ENCODE data around the gene CADPS. TPM values are rescaled to one million over a fixed set of nuclear protein-coding genes. Genes with fewer than 3 reads are reported as not detected.

CADPS gene
- not detected for total RNA-seq

DNA sequence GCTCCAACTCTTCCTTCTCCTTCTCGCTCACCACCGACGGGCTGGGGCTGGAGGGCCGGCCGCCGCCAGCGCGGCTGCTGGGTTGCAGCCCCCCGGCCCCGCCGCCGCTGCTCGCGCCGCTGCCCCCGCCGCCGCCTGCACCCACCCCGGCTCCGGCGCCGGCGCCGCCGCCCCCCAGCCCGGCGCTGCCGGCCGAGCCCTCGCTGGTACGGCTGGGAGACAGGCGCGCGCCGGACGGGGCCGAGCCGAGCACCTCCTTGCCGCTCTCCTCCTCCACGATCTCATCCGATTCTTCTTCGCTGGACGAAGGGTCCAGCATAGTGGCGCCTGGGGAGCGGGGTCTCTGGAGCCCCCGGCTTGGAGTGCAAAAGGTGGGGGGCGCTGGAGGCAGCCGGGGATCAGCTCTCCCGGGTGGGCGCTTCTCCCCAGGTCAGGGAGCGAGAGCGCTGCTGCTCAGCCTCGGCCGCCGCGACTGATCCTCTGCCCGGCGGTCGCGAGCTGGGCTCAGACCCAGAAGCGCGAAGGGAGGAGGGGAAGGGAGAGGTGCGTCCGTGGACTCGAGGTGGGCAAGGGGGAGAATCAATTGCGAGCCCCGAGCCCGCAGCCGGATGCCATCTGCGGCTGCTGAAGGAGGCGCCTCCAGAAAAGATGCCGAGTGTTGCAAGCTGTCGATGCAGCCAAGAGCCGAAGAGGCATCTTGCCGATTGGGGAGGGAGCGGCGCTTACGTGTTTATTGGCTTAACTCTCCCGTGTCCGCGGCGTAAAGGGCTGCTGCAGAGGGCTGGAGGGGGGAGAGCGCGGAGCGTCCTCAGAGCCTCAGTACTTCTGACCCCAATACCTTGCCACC, at the start of gene CADPS:
Gene CADPS, minus strand, starts transcription at position 706 of the 847 bp plus-strand sequence. Its CDS starts 387 bp downstream, at position 319.
- H3K4me3 Mint-ChIP-seq = no peak within 1 kb of the TSS
- peak; percentile 0 for DNase-seq
- peaks cover 1% of the 10 kb centered on the region for H3K36me3 Mint-ChIP-seq
- no peaks in the 10 kb centered on the region for H3K4me1 Mint-ChIP-seq
- H3K9me3 Mint-ChIP-seq = peaks cover 7% of the 10 kb centered on the region
- H3K27ac Mint-ChIP-seq = no peak within 1 kb of the TSS
- peaks cover 52% of the 10 kb centered on the region for H3K27me3 Mint-ChIP-seq

DNA sequence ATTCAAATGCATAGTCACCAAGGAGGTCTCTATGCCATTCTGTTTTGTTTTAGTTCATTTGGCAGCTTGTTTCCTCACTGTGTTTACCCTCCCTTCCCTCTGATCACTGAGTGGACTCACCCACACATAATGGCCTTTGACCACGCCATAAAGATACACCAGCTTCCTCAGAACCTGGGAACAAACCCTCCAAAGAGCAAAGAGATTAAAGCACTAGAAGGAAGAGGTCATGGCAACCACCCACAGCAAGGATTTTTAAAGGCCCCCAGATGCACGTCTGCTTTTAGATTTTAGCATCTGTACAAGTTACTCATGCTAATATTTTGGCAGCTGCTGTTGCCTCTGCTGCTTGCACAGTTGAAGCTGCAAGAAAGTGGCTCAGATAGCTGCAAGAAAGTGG, 47.9 kb upstream of the CADPS start:
- no peak for DNase-seq
- Mint-ChIP-seq H3K4me1 (no peaks in the 10 kb centered on the region), H3K27ac (no peak overlapping the region)

DNA sequence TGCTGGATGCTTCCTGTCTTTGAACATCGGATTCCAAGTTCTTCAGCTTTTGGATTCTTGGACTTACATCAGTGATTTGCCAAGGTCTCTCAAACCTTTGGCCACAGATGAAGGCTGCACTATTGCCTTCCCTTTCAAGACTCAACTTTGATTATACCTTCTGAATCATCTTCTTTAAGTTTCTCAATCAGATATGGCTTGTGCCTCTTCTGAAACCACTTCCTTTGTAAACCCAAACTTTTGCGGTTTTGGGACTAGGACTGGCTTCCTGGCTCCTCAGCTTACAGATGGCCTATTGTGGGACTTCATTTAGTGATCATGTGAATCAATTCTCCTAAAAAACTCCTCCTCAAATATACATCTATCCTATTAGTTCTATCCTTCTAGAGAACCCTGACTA, 47.1 kb upstream of the CADPS start:
- Mint-ChIP-seq H3K4me1 (no peaks in the 10 kb centered on the region), H3K27me3 (no peaks in the 10 kb centered on the region), H3K36me3 (no peaks in the 10 kb centered on the region), H3K4me3 (no peak overlapping the region), H3K9me3 (no peaks in the 10 kb centered on the region), H3K27ac (no peak overlapping the region)
- DNase-seq = no peak

More for the DNA sequence above, 47.9 kb upstream of the CADPS start:
- Mint-ChIP-seq H3K27me3 (no peaks in the 10 kb centered on the region), H3K9me3 (no peaks in the 10 kb centered on the region), H3K36me3 (no peaks in the 10 kb centered on the region), H3K4me3 (no peak overlapping the region)

DNA sequence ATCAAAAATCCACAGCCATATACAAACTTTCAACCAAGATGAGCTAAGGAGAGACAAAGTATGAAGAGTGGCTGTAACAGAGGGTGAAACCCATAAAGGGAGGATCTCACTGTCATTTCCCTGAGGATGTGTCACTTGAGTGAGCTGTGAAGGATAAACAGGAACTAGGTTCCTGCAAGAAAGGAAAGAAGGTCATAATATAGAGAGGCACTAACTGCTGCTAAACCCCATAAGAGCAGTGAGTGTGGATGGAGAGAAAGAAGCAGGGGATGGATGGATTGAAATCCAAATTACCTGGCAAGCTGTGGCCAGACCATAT, 45.2 kb upstream of the CADPS start:
- Mint-ChIP-seq H3K36me3 (no peaks in the 10 kb centered on the region), H3K9me3 (no peaks in the 10 kb centered on the region), H3K27ac (no peak overlapping the region), H3K4me1 (no peaks in the 10 kb centered on the region), H3K27me3 (no peaks in the 10 kb centered on the region), H3K4me3 (no peak overlapping the region)
- DNase-seq = no peak

DNA sequence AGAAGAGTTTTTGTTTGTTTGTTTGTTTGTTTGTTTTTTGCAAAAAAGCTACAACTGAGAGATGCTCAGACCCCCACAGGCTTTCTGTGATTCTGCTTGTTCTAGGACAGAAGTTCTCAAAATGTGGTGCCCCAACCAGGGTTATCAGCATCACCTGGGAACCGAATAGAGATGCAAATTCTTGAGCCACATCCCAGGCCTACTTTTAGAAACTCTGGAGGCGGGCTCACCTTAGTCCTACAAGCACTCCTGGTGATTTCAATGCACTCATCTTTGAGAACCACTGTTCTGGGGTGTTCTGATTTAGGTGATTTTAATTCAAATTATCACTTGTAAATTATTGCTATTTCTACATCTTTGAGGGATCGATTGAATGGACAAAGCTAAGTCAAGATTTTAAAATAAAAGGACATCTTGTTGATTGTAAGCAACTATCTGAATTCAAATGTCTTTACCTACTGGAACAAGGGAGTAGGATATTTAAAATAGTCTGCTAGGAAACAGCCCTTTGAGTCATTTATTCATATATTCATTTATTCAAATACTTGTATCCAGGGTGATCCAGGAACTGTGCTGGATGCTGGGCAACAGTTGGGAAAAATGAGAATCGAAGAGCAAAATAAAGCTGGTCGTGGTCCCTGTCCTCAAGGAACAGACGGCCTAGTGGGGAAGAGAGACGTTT, 44.7 kb upstream of the CADPS start:
- H3K4me1 Mint-ChIP-seq = no peaks in the 10 kb centered on the region

DNA sequence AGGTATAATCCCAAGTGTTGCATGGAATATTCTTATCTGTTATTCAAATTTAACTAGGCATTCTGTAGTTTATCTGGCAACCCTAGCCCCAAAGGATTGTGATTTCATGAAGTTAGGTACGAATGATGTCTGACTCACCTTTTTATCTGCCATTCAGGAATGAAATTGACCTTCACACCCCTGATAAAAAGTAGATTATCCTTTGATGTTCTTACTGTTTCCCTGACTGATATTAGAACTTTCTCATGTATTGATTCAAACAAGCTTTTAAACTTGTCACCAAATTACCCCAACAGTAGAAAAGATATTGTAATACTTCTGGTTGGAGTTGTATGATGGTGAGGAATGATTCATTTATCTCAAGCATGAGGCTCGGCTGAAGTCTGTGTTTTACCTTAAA, 43.6 kb upstream of the CADPS start:
- no peak for DNase-seq
- H3K27me3 Mint-ChIP-seq = no peaks in the 10 kb centered on the region
- peaks cover 3% of the 10 kb centered on the region for H3K9me3 Mint-ChIP-seq
- H3K36me3 Mint-ChIP-seq = no peaks in the 10 kb centered on the region
- no peak overlapping the region for H3K27ac Mint-ChIP-seq
- H3K4me1 Mint-ChIP-seq = no peaks in the 10 kb centered on the region
- H3K4me3 Mint-ChIP-seq = no peak overlapping the region

More for the DNA sequence above, 44.7 kb upstream of the CADPS start:
- no peak for DNase-seq
- Mint-ChIP-seq H3K27ac (no peak overlapping the region), H3K4me3 (no peak overlapping the region), H3K36me3 (no peaks in the 10 kb centered on the region), H3K27me3 (no peaks in the 10 kb centered on the region), H3K9me3 (peaks cover 3% of the 10 kb centered on the region)

DNA sequence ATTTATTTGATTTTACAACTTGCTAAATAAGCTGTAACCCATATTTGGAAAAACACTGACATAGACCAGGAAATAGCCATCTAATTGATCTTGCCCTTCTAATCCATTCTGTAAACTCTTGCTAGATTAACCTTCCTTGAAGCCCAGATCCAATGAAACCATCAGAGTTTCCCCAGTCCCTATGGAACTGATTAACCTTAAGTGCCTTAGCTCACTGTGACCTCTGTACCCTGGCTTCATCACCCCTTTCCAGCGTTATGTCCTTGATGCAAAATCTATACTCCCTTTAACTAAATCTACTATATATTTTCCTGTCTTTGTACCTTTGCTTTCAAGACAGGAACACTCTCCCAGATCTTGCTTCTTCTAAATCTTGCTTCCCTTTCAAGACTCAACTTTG, 42.9 kb upstream of the CADPS start:
- no peaks in the 10 kb centered on the region for H3K27me3 Mint-ChIP-seq

DNA sequence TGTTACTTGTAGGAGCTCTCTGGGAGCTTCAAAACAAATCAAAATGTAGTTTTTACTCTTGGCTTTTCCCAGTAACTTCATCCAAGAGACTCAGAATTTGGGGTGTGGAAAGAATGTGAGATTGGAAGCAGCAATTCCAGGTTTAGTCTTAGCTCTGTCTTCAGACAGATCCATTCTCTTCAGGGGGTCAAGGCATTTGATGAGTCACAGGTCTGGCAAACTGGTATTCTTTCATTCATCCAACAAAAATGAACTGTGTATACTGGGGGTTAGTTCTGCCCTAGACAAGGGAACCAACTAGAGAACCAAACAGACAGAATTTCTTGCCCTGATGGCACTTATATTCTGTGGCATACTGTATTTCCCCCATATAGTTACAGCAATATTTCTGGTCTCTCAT, 36.3 kb upstream of the CADPS start:
- peaks cover 3% of the 10 kb centered on the region for H3K27me3 Mint-ChIP-seq
- no peak overlapping the region for H3K27ac Mint-ChIP-seq
- H3K4me1 Mint-ChIP-seq = no peaks in the 10 kb centered on the region
- no peak overlapping the region for H3K4me3 Mint-ChIP-seq
- H3K9me3 Mint-ChIP-seq = peaks cover 3% of the 10 kb centered on the region
- H3K36me3 Mint-ChIP-seq = no peaks in the 10 kb centered on the region
- no peak for DNase-seq

More for the DNA sequence above, 42.9 kb upstream of the CADPS start:
- H3K36me3 Mint-ChIP-seq = no peaks in the 10 kb centered on the region
- no peak for DNase-seq
- peaks cover 3% of the 10 kb centered on the region for H3K9me3 Mint-ChIP-seq
- H3K4me1 Mint-ChIP-seq = no peaks in the 10 kb centered on the region
- H3K4me3 Mint-ChIP-seq = no peak overlapping the region
- H3K27ac Mint-ChIP-seq = no peak overlapping the region

DNA sequence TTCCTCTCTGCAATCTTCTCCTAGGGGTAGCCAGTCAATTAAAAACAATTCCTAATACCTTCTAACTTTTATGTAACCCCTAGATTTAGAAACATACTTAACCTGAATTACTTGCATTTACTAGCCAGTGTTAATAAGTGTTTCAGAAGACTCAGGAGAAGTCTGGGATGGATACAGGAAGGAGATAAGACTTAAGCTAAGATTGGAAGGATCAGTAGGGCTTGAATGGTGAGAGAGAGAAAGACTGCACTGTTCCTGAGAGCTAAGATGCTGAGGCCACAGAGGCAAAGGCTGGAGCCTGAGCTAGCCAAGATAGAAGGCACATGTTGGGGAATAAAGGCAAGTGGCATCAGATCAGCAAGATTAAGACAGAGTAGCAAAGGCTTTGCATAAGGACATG, 30.1 kb upstream of the CADPS start:
- Mint-ChIP-seq H3K9me3 (no peaks in the 10 kb centered on the region), H3K4me3 (no peak overlapping the region), H3K4me1 (no peaks in the 10 kb centered on the region), H3K27me3 (peaks cover 3% of the 10 kb centered on the region), H3K36me3 (no peaks in the 10 kb centered on the region), H3K27ac (no peak overlapping the region)
- no peak for DNase-seq

DNA sequence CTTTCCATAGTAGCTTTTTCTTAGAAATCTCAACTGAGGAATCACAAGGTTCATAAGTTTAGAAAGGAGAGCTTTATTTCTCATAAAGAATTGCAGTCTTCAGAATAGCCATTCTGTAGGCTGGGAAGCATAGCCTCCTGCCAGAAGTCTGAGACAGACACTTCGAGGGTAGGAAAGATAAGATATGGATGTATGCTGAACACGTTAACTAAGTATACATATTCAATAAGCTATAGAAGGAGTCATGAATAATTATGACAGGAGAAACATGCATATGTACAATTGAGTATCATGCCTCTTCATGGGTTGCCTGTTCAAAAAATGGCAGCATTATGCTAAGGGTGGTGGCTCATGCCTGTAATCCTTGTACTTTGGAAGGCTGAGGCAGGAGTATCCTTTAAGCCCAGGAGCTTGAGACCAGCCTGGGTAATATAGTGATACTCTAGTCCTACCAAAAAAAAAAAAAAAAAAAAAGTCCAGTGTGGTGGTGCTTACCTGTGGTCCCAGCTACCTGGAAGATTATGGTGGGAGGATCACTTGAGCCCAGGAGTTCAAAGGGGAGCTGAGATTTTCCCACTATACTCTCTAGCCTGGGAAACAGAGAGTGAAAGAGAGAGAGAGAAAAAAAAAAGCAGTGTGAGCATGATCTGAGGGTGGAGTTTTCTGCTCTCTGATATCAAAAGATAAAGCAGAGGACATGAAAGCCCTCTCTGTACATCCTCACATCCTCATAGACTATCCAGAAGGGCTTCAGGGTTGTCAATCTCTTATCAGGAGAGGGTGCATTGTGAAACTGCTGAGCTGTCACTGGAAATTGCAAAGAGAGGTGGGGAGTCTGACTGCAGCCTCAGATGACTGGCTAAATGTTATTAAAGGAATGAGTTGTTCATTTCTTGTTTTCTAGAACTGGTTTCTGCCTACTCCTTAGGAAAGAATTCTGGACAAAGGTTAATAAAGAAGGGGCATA, 23.6 kb upstream of the CADPS start:
- H3K9me3 Mint-ChIP-seq = peaks cover 2% of the 10 kb centered on the region
- no peaks in the 10 kb centered on the region for H3K4me1 Mint-ChIP-seq
- H3K27me3 Mint-ChIP-seq = peaks cover 4% of the 10 kb centered on the region
- DNase-seq = no peak
- H3K27ac Mint-ChIP-seq = no peak overlapping the region
- no peaks in the 10 kb centered on the region for H3K36me3 Mint-ChIP-seq
- no peak overlapping the region for H3K4me3 Mint-ChIP-seq

DNA sequence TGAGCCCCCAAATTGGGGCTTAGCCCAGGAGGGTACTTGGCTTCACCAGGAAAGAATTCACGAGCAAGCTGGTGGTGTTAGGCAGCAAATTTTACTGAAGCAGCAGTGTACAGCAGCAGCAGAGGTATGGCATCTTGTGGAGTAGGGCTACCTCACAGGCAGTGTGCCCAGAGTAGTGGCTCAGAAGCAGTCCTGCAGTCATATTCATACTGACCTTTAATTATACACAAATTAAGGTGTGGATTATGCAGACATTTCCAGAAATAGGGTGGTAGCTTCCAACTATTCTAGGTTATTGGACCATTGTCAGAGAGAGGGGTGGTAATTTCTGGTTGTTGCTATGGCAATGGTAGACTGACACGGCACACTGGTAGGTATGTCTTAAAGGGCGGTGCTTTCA, 20.7 kb upstream of the CADPS start:
- H3K27me3 Mint-ChIP-seq = peaks cover 4% of the 10 kb centered on the region
- no peaks in the 10 kb centered on the region for H3K36me3 Mint-ChIP-seq
- no peaks in the 10 kb centered on the region for H3K4me1 Mint-ChIP-seq
- H3K4me3 Mint-ChIP-seq = no peak overlapping the region
- peaks cover 2% of the 10 kb centered on the region for H3K9me3 Mint-ChIP-seq
- no peak overlapping the region for H3K27ac Mint-ChIP-seq
- no peak for DNase-seq

DNA sequence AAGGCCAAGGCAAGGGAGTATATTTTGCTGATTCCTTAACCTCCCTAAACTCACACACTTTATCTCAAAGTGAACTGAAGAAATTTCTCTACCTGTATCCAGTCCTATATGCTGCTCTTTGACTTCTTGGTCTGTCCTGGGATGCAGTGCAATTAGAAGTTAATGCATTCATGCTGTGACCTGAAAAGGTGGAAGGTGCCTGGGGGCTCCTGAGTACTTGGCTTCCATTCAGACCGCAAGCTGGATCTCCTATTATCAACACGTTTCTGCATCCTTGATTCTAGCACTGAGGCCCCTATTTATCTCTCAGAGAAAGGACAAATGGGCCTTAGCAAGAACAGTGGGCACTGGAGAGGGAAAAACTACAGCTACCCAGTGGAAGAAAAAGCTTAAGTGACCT, 17.7 kb upstream of the CADPS start:
- peaks cover 4% of the 10 kb centered on the region for H3K9me3 Mint-ChIP-seq
- H3K4me1 Mint-ChIP-seq = no peaks in the 10 kb centered on the region
- peaks cover 2% of the 10 kb centered on the region for H3K36me3 Mint-ChIP-seq
- H3K27me3 Mint-ChIP-seq = peaks cover 8% of the 10 kb centered on the region
- no peak for DNase-seq
- no peak overlapping the region for H3K27ac Mint-ChIP-seq
- no peak overlapping the region for H3K4me3 Mint-ChIP-seq

DNA sequence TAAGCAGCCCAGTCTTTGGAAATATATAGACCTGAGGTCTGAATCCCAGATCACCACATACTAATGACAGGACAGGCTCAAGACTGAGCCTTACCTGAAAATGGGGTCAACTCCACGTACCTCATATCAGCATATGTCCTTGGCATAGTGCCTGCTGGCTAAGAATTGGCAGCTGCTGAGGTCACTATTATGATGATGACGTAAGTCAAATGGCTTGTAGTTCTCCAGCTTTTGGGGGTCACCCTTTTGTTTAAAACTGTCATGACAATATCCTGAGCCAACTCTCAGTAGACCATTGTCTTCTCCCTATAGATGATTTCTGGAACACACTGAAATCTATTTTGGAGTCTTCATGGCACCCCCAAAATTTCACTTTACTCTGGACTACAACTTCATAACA, 16.8 kb upstream of the CADPS start:
- H3K4me3 Mint-ChIP-seq = no peak overlapping the region
- H3K36me3 Mint-ChIP-seq = peaks cover 2% of the 10 kb centered on the region
- no peak overlapping the region for H3K27ac Mint-ChIP-seq
- peaks cover 4% of the 10 kb centered on the region for H3K27me3 Mint-ChIP-seq
- H3K9me3 Mint-ChIP-seq = peaks cover 4% of the 10 kb centered on the region
- no peak for DNase-seq
- H3K4me1 Mint-ChIP-seq = no peaks in the 10 kb centered on the region

DNA sequence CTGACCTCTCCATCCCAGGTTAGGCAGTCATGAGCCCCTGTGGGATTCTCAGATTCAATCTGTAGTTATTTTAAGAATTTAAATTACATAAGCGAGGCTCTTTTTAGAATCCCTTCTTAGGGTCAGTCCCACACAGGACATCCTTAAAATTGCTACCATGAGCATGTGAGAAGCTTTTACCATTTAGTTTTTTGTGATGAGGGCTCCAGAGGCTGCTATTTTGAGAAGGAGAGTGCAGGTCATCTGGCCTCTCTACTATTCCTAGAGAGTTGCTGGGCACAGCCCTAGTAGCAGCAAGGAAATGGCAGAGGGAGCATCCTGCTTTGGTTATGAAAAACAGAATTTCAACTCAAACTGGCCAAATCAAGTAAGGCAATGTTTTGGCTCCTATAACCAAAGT, 13.6 kb upstream of the CADPS start:
- Mint-ChIP-seq H3K27ac (no peak overlapping the region), H3K4me1 (no peaks in the 10 kb centered on the region), H3K27me3 (peaks cover 8% of the 10 kb centered on the region), H3K4me3 (no peak overlapping the region), H3K36me3 (peaks cover 2% of the 10 kb centered on the region), H3K9me3 (peaks cover 2% of the 10 kb centered on the region)
- DNase-seq = no peak

DNA sequence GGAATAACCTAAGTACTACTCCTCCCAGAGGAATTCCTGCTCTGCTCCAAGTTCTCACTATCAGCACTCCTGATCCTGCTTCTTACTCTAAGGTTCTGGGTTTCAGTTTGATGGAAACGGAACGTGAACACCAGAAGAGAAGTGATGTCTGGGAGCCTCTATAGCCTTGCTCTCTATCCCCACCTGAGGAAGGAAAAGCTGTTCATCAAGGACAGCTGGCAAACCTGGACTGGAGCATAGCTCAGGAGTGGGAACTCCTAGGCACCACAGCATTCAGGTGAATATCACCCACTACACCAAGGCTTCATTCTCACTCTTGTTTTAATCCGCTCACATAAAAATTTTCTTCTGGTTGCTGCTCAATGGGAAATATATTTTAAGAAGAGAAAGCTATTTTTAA, 13.0 kb upstream of the CADPS start:
- Mint-ChIP-seq H3K36me3 (peaks cover 2% of the 10 kb centered on the region), H3K9me3 (peaks cover 2% of the 10 kb centered on the region), H3K27ac (no peak overlapping the region), H3K4me3 (no peak overlapping the region), H3K4me1 (no peaks in the 10 kb centered on the region), H3K27me3 (peaks cover 8% of the 10 kb centered on the region)
- DNase-seq = no peak

Data from activated naive CD8-positive, alpha-beta T cell treated with anti-CD3 and anti-CD28 coated beads for 36 hours (primary cell).